Mucosa of descending colon (tissue), 3 donors: ENCODE data around the gene LMNTD1. TPM values are rescaled to one million over a fixed set of nuclear protein-coding genes. Genes with fewer than 3 reads are reported as not detected.

Experiments
- ATAC-seq: fragments of 200-7000 bp; cut with Tn5 transposase; one replicate; pipeline ENCODE4 v1.9.1; 2020; ENCODE audit warnings: mild to moderate bottlenecking, moderate library complexity
- DNase-seq, 3 donors: peaks; one replicate each; pipeline ENCODE4 v3.0.0-alpha.2; 2020
- H3K36me3 ChIP-seq: fragments of 200-600 bp; one replicate; pipeline ENCODE4 v1.8.0; 2021; ENCODE audit warnings: low read depth, mild to moderate bottlenecking
- H3K4me1 ChIP-seq: fragments of 200-600 bp; one replicate; pipeline ENCODE4 v1.8.0; 2021; ENCODE audit warnings: low read depth, mild to moderate bottlenecking
- H3K4me3 ChIP-seq: fragments of 200-600 bp; one replicate; pipeline ENCODE4 v1.8.0; 2021; ENCODE audit warnings: mild to moderate bottlenecking
- H3K9me3 ChIP-seq: fragments of 200-600 bp; one replicate; pipeline ENCODE4 v1.8.0; 2021; ENCODE audit warnings: mild to moderate bottlenecking
- intact Hi-C, 2 donors: fragments of 100-400 bp; cut with DNase I in 1 of 2; cut with micrococcal nuclease in 1 of 2; formaldehyde crosslinking; loops; one replicate each; pipeline versions ENCODE4 v1.11.0 to v1.11.1; 2022; cut with DNase I, micrococcal nuclease
- total RNA-seq, 3 donors: library from RNA; stranded (reverse); fragmentation: NEBNext Ultra II Directional in 2 of 3; extraction: Animal tissue kit (Norgen Biotek cat#: 25700) in 2 of 3; gene quantifications; one replicate each; pipeline versions ENCODE4 v1.2.1 to v1.2.4, GENCODE V29; 2021 to 2023
- TF ChIP-seq, protein P1 (sequence below): fragments of 200-600 bp; IDR thresholded peaks from one replicate; pipeline ENCODE4 v1.8.0; 2022; ENCODE audit warnings: antibody characterized with exemption, mild to moderate bottlenecking
- donor health status: DM: no; HTN: no; CAD: no; lungs with moderate emphysema.
- donor health status: DM: no; HTN: no; CAD: no.
- donor health status: DM: no; HTN: yes; CAD: no.

The LMNTD1 gene
- total RNA-seq, 3 donors from 2014 or later, result 0.76 TPM; not detected in 2

DNA sequence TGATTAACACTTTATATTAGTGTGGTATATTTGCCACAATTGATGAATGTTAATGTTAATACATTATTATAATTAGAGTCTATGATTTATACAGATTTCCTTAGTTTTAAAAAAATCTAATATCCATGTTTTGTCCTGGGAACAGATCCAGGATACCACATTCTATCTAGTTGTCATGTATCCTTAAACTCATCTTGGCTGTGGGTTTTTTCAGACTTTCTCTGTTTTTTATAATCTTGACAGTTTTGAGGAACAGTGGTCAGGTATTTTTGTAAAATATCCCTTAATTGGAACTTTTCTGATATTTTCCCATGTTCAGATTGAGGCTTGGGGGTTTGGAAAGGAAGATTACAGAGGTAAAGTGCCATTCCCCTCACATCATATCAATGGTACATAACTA is 104.1 kb downstream of the LMNTD1 start:
- intact Hi-C loops, result no loop called here
- H3K36me3 ChIP-seq, result no peaks in the 10 kb centered on the region
- ATAC-seq, result no peak

DNA sequence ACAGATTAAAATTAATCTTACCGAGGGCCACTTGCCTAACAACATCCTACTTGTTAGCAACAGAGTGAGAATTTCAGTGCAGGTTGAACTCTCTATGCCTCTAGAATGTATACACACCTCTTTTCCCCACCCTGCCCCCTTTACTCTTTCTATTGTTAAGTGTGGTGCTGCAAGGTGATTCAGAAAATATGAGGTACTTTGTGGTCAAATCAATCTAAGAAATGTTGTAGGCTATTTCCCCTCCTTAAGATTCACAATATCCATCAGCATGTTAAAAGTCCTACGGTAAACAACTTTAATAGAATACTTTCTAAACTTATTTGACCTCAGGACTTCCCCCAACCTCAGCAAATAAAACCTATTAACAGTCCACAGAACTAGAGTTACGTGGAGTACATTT is 106.0 kb downstream of the LMNTD1 start:
- no peak for ATAC-seq
- Histone ChIP-seq H3K4me3 (no peak overlapping the region), H3K4me1 (no peaks in the 10 kb centered on the region), H3K36me3 (no peaks in the 10 kb centered on the region), H3K9me3 (no peaks in the 10 kb centered on the region)
- intact Hi-C loops, result no loop called here
- no peak for DNase-seq
- TF ChIP-seq, protein P1, sequence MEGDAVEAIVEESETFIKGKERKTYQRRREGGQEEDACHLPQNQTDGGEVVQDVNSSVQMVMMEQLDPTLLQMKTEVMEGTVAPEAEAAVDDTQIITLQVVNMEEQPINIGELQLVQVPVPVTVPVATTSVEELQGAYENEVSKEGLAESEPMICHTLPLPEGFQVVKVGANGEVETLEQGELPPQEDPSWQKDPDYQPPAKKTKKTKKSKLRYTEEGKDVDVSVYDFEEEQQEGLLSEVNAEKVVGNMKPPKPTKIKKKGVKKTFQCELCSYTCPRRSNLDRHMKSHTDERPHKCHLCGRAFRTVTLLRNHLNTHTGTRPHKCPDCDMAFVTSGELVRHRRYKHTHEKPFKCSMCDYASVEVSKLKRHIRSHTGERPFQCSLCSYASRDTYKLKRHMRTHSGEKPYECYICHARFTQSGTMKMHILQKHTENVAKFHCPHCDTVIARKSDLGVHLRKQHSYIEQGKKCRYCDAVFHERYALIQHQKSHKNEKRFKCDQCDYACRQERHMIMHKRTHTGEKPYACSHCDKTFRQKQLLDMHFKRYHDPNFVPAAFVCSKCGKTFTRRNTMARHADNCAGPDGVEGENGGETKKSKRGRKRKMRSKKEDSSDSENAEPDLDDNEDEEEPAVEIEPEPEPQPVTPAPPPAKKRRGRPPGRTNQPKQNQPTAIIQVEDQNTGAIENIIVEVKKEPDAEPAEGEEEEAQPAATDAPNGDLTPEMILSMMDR, result no peak

More for the DNA sequence above, 104.1 kb downstream of the LMNTD1 start:
- no peak for DNase-seq
- TF ChIP-seq, protein P1, result no peak
- Histone ChIP-seq H3K4me1 (no peaks in the 10 kb centered on the region), H3K4me3 (no peak overlapping the region), H3K9me3 (no peaks in the 10 kb centered on the region)

DNA sequence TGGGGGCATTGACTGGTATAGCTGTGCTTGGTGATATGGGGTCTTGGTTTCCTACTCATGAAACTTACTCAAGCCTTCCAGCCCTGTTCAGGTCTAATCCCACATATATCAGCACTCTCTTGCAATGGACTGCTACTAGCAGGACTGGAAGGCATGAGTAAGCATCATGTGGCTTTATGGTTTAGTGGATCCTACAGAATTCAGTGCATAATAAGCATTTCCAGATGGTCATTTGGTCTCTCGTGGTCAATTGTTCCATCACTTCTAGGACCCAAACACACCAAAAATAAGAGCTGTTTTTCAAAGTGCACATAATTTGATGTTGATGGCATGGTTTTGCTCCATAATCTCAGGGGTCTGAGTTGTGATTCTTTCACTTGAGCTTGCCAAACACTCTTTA is 114.4 kb downstream of the LMNTD1 start:
- TF ChIP-seq, protein P1, result no peak
- Histone ChIP-seq H3K36me3 (no peaks in the 10 kb centered on the region), H3K4me3 (no peak overlapping the region), H3K4me1 (peaks cover 11% of the 10 kb centered on the region), H3K9me3 (no peaks in the 10 kb centered on the region)
- DNase-seq, result no peak
- ATAC-seq, result no peak
- intact Hi-C loops, result loop anchor here in 1 of 2 donors (10.0 kb wide), 1 partner anchor 586 kb away; no protein-coding TSS in a partner anchor

DNA sequence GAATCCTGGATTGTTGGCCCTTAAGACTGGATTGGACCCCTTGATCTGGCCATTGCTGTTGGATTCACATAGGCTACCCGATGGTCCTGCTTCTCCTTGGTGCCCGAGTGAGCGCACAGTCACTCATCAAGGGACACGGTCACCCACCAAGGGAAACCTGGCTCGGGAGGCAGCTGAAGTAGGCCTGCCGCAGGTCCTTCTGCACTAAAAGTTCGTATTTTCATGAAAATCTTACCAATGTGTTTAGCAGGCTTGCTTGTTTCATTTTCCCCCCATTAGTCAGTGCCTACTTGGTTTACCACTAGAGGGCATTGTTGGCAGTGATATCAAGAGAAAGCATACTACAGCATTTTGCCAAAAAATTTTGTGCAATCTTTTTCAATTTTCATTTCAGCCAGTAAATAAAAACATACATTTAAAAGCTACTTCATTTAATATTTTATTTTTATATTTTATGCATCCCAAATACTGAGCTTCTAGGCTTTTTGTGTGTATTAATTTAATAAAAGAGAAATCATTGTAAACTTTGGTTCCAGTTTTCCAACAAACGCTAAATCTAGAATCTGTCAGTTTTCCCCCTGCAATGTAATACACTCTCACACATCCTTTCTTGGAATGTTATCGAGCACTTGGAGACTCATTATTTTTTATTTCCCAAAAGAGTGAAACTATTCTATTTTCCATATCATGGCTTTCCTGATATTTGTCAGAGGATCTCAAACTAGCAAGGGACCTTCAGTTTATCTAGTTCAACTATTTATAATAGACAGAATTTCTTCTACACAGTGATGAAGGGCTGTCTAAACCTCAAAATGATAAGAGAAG is 116.7 kb downstream of the LMNTD1 start:
- Histone ChIP-seq H3K4me3 (no peak overlapping the region), H3K4me1 (peaks cover 16% of the 10 kb centered on the region), H3K36me3 (no peaks in the 10 kb centered on the region), H3K9me3 (no peaks in the 10 kb centered on the region)
- DNase-seq (peak in 1 of 3 donors; percentile 52), ATAC-seq (peak; percentile 56)
- TF ChIP-seq, protein P1, result peak; percentile 62
- intact Hi-C loops, result loop anchor here in 1 of 2 donors (10.0 kb wide), 1 partner anchor 588 kb away; no protein-coding TSS in a partner anchor

DNA sequence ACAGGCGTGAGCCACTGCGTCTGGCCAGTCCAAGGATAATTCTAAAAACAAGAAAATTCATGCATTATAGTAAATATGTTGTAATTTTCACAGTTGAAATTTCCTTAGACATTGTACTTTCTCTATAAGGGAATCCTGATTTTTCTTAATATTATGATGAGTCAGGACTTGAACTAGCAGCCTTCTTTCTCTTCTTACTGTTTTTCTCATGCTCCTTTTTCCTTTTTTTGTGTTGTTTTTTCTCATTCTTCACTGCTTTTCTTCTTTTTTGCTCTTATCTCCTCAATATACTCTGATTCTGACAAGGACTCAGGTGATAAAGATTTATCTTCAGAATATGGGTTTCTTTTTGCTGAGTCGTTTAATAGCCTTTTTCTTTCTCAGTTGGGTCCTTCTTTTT is 117.7 kb downstream of the LMNTD1 start:
- Histone ChIP-seq H3K36me3 (no peaks in the 10 kb centered on the region), H3K4me3 (no peak overlapping the region), H3K9me3 (no peaks in the 10 kb centered on the region), H3K4me1 (peaks cover 16% of the 10 kb centered on the region)
- intact Hi-C loops, result loop anchor here in 1 of 2 donors (10.0 kb wide), 1 partner anchor 589 kb away; no protein-coding TSS in a partner anchor
- TF ChIP-seq, protein P1, result no peak
- DNase-seq (no peak), ATAC-seq (no peak)
